Hepatocyte (in vitro differentiated cells): ENCODE results near the gene PDHX. TPM values are rescaled to one million over a fixed set of nuclear protein-coding genes. Genes with fewer than 3 reads are reported as not detected.

ENCODE experiments used
- DNase-seq: peaks from one replicate; pipeline ENCODE4 v3.0.0-alpha.2; 2016; ENCODE audit warnings: low spot score
- H2AFZ ChIP-seq: fragments of 200-600 bp; sonication (generic); 2 replicates; pipeline ENCODE4 v1.6.0; 2016; ENCODE audit warnings: antibody characterized with exemption, mild to moderate bottlenecking
- H3K27ac ChIP-seq: fragments of 200-600 bp; sonication (generic); 2 replicates; pipeline ENCODE4 v1.5.1; 2016; ENCODE audit warnings: mild to moderate bottlenecking
- H3K27me3 ChIP-seq: fragments of 200-600 bp; sonication (generic); 2 replicates; pipeline ENCODE4 v1.6.1; 2016
- H3K36me3 ChIP-seq: fragments of 200-600 bp; sonication (generic); replicated peaks from 2 replicates; pipeline ENCODE4 v1.5.1; 2016; ENCODE audit warnings: low read depth; ENCODE audit not compliant: insufficient read depth
- H3K4me1 ChIP-seq: fragments of 200-600 bp; sonication (generic); 2 replicates; pipeline ENCODE4 v1.5.1; 2016; ENCODE audit warnings: mild to moderate bottlenecking, moderate library complexity; ENCODE audit not compliant: insufficient read depth
- H3K4me2 ChIP-seq: fragments of 200-600 bp; sonication (generic); 2 replicates; pipeline ENCODE4 v1.6.0; 2016
- H3K4me3 ChIP-seq: fragments of 200-600 bp; sonication (generic); 2 replicates; pipeline ENCODE4 v1.5.1; 2016; ENCODE audit warnings: mild to moderate bottlenecking
- H3K79me2 ChIP-seq: fragments of 200-600 bp; sonication (generic); 2 replicates; pipeline ENCODE4 v1.6.0; 2017; ENCODE audit warnings: mild to moderate bottlenecking
- H3K9me2 ChIP-seq: fragments of 200-600 bp; sonication (generic); replicated peaks from 2 replicates; pipeline ENCODE4 v1.6.0; 2017; ENCODE audit warnings: mild to moderate bottlenecking; ENCODE audit not compliant: insufficient read depth
- H3K9me3 ChIP-seq: fragments of 200-600 bp; sonication (generic); 2 replicates; pipeline ENCODE4 v1.5.1; 2016; ENCODE audit warnings: low read depth, mild to moderate bottlenecking
- H4K20me1 ChIP-seq: fragments of 200-600 bp; sonication (generic); 2 replicates; pipeline ENCODE4 v1.6.0; 2016; ENCODE audit warnings: mild to moderate bottlenecking; ENCODE audit not compliant: insufficient read depth, poor library complexity, severe bottlenecking
- CTCF ChIP-seq: fragments of 200-600 bp; sonication (generic); IDR thresholded peaks from 2 replicates; pipeline ENCODE4 v1.5.1; 2016; ENCODE audit warnings: antibody characterized with exemption, mild to moderate bottlenecking; ENCODE audit not compliant: poor library complexity
- EZH2 ChIP-seq: fragments of 200-600 bp; sonication (generic); IDR thresholded peaks from 2 replicates; pipeline ENCODE4 v1.6.1; 2016; ENCODE audit warnings: antibody characterized with exemption, mild to moderate bottlenecking, borderline replicate concordance
- EZH2phosphoT487 ChIP-seq: fragments of 200-600 bp; sonication (generic); IDR thresholded peaks from one replicate; pipeline ENCODE4 v1.6.1; 2018; ENCODE audit warnings: antibody characterized with exemption, mild to moderate bottlenecking, low read depth, moderate library complexity; ENCODE audit not compliant: unreplicated experiment, severe bottlenecking
- WGBS: methylation state at CpG from one replicate; pipeline ENCODE4 v1.1.6; 2016; ENCODE audit warnings: low lambda C conversion rate; ENCODE audit errors: missing lambda C conversion rate; 5-methylcytosine and 5-hydroxymethylcytosine counted together
- polyA plus RNA-seq: library from polyadenylated mRNA; unstranded; fragments of >200 nt; fragmentation: Nextera tagmentation; extraction: Ambion mirVana; gene quantifications from 2 replicates; pipeline ENCODE4 v1.2.1, GENCODE V29; 2016
- total RNA-seq: library from RNA; depleted of rRNA; stranded (reverse); fragments of >200 nt; gene quantifications from 2 replicates; pipeline ENCODE4 v1.2.3, GENCODE V29; 2014

The PDHX gene
- total and polyA plus RNA-seq, 2 experiments from 2014 or later = 44.8 to 46.8 TPM

- no peak for DNase-seq
- H3K27me3 ChIP-seq = no peaks in the 10 kb centered on the region
- H3K4me2 ChIP-seq = no peak overlapping the region
- no peak overlapping the region for H3K27ac ChIP-seq
- H3K4me1 ChIP-seq = no peaks in the 10 kb centered on the region
- no peaks in the 10 kb centered on the region for H3K9me2 ChIP-seq
- no peaks in the 10 kb centered on the region for H3K9me3 ChIP-seq
- H3K36me3 ChIP-seq = no peaks in the 10 kb centered on the region
- peaks cover 26% of the 10 kb centered on the region for H3K79me2 ChIP-seq
- no peak for TF ChIP-seq CTCF
- no peak for TF ChIP-seq EZH2
- TF ChIP-seq EZH2phosphoT487 = no peak
- no peak overlapping the region for H3K4me3 ChIP-seq
- H4K20me1 ChIP-seq = no peaks in the 10 kb centered on the region
- H2AFZ ChIP-seq = no peak overlapping the region
These were observed 32.3 kb downstream of the PDHX start for GRCh38 chr11:34948696-34949095.

GRCh38 chr11:34953955-34954354 is 37.5 kb downstream of the PDHX start:
- Histone ChIP-seq H3K36me3 (no peaks in the 10 kb centered on the region), H3K4me1 (no peaks in the 10 kb centered on the region), H3K27me3 (no peaks in the 10 kb centered on the region), H3K27ac (no peak overlapping the region), H2AFZ (no peak overlapping the region), H4K20me1 (no peaks in the 10 kb centered on the region), H3K79me2 (no peaks in the 10 kb centered on the region), H3K4me2 (no peak overlapping the region), H3K9me2 (no peaks in the 10 kb centered on the region), H3K9me3 (no peaks in the 10 kb centered on the region), H3K4me3 (no peak overlapping the region)
- TF ChIP-seq EZH2 (no peak), EZH2phosphoT487 (no peak), CTCF (no peak)
- WGBS = 100% methylated on average over 1 of the region's 1 CpG
- DNase-seq = no peak

GRCh38 chr11:34957206-34957605 is 40.8 kb downstream of the PDHX start:
- DNase-seq = no peak
- H2AFZ ChIP-seq = no peak overlapping the region
- H3K4me3 ChIP-seq = no peak overlapping the region
- TF ChIP-seq CTCF (no peak), EZH2phosphoT487 (no peak), EZH2 (no peak)
- H3K4me1 ChIP-seq = no peaks in the 10 kb centered on the region
- H3K27me3 ChIP-seq = no peaks in the 10 kb centered on the region
- no peaks in the 10 kb centered on the region for H3K79me2 ChIP-seq
- H3K9me3 ChIP-seq = no peaks in the 10 kb centered on the region
- no peak overlapping the region for H3K27ac ChIP-seq
- H4K20me1 ChIP-seq = no peaks in the 10 kb centered on the region
- H3K36me3 ChIP-seq = no peaks in the 10 kb centered on the region
- whole genome bisulfite sequencing = 94% methylated on average over 5 of the region's 5 CpGs
- H3K4me2 ChIP-seq = no peak overlapping the region
- no peaks in the 10 kb centered on the region for H3K9me2 ChIP-seq

GRCh38 chr11:34957606-34958005 is 41.2 kb downstream of the PDHX start:
- no peak overlapping the region for H3K27ac ChIP-seq
- no peaks in the 10 kb centered on the region for H3K36me3 ChIP-seq
- no peaks in the 10 kb centered on the region for H3K4me1 ChIP-seq
- no peaks in the 10 kb centered on the region for H3K79me2 ChIP-seq
- H4K20me1 ChIP-seq = no peaks in the 10 kb centered on the region
- no peak for DNase-seq
- no peaks in the 10 kb centered on the region for H3K9me3 ChIP-seq
- H3K4me3 ChIP-seq = no peak overlapping the region
- no peak for TF ChIP-seq EZH2phosphoT487
- TF ChIP-seq EZH2 = no peak
- TF ChIP-seq CTCF = no peak
- WGBS = 96% methylated on average over 3 of the region's 3 CpGs
- no peak overlapping the region for H3K4me2 ChIP-seq
- no peak overlapping the region for H2AFZ ChIP-seq
- no peaks in the 10 kb centered on the region for H3K27me3 ChIP-seq
- H3K9me2 ChIP-seq = no peaks in the 10 kb centered on the region
